ENCODE data around the gene TDRKH.
"Not testable (repeated sequence)": the region's sequence is repeated elsewhere in the genome, so short reads cannot be mapped to it uniquely, and the experiment has no call there.

Gene TDRKH

GRCh38 chr1:151774256-151774922 lies 15.9 kb downstream of the TDRKH start:
- no peak for TF ChIP-seq ZNF274 (IDR thresholded peaks at IDR 0.05; ENCODE audit: low read depth, low read length)
- no peak overlapping the region for H3K4me3 ChIP-seq (ENCODE audit: low read length)

DNA sequence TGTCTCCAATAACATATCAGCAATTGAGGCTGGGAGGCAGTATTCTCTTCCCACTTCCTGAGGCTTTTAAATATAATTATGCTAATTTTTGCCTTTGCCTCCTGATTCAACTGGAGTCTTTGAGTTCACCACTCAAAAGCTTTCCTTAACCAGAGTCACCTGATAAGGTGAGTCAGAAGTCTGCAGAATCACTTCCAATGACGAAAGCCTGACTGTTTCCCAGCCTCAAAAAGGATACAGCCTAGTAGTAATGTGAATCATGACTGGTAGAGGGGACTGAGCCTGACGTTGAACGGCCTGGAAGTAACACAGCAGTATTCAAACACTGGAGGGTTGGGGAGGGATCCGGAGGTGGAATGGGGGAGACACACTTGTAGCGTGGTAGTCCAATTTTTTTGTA lies 16.6 kb downstream of the TDRKH start:
- no peak overlapping the region for H3K4me3 ChIP-seq (ENCODE audit: low read length)
- no peak for TF ChIP-seq ZNF274 (IDR thresholded peaks at IDR 0.05; ENCODE audit: low read depth, low read length)

GRCh38 chr1:151769270-151769669 lies 21.0 kb downstream of the TDRKH start:
- not testable (repeated sequence) for H3K4me3 ChIP-seq (ENCODE audit: low read length)

DNA sequence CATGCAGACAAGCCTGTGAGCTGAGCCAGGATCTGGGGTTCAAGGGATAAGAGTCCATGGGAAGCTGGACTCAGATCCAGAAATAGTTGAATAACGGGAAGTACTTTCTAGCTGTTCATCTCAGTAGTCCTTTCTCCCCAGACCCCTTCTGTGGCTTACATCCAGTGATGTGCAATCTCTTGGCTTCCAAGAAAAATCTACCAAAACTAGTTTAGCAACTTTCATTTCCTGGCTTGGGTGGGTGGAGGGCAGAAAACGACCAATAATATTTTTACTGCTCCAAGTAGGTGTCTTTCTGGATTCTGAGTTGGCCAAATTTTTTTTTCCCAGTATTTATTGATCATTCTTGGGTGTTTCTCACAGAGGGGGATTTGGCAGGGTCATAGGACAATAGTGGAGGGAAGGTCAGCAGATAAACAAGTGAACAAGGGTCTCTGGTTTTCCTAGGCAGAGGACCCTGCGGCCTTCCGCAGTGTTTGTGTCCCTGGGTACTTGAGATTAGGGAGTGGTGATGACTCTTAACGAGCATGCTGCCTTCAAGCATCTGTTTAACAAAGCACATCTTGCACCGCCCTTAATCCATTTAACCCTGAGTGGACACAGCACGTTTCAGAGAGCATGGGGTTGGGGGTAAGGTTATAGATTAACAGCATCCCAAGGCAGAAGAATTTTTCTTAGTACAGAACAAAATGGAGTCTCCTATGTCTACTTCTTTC lies 21.8 kb downstream of the TDRKH start:
- not testable (repeated sequence) for H3K4me3 ChIP-seq (ENCODE audit: low read length)

GRCh38 chr1:151763990-151764389 lies 26.3 kb downstream of the TDRKH start:
- peak overlapping the region; percentile 94 for H3K4me3 ChIP-seq (ENCODE audit: low read length)
- no peak for TF ChIP-seq ZNF274 (IDR thresholded peaks at IDR 0.05; ENCODE audit: low read depth, low read length)

- H3K4me3 ChIP-seq (ENCODE audit: low read length), result peak within 1 kb of the TSS; percentile 94
- no peak for TF ChIP-seq ZNF274 (IDR thresholded peaks at IDR 0.05; ENCODE audit: low read depth, low read length)
These were observed 27.1 kb downstream of the TDRKH start, which contains the start of gene MRPL9 for GRCh38 chr1:151762941-151763921. TSS of gene MRPL9 (minus strand) at chr1:151763496. CDS start at chr1:151763479, 17 bp downstream.

- no peak for TF ChIP-seq ZNF274 (IDR thresholded peaks at IDR 0.05; ENCODE audit: low read depth, low read length)
- no peak overlapping the region for H3K4me3 ChIP-seq (ENCODE audit: low read length)
These were observed 29.5 kb downstream of the TDRKH start for GRCh38 chr1:151760597-151761385.

DNA sequence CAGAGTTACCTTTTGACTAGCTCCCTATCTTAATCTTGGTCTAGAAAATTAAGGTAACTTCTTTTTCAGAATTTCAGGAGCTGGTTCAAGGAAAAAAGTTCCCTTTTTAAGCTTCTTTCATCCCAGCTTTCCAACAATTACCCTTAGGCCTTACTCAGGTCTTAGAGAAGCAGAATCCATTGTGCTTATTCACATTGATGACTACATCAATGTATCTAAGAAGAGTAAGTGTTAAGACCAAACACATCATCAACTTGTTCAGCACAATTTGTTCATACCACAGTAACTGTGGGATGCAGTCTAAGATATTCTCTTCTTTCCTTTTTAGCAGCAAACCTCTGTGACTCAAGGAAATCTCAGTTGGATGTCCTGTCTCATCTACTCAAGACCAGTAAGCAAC lies 31.1 kb downstream of the TDRKH start:
- TF ChIP-seq ZNF274 (IDR thresholded peaks at IDR 0.05; ENCODE audit: low read depth, low read length), result no peak
- H3K4me3 ChIP-seq (ENCODE audit: low read length), result no peak overlapping the region

- no peak overlapping the region for H3K4me3 ChIP-seq (ENCODE audit: low read length)
- no peak for TF ChIP-seq ZNF274 (IDR thresholded peaks at IDR 0.05; ENCODE audit: low read depth, low read length)
These were observed 34.0 kb downstream of the TDRKH start for GRCh38 chr1:151756291-151756690.

GRCh38 chr1:151741516-151741915 lies 48.8 kb downstream of the TDRKH start:
- no peak overlapping the region for H3K4me3 ChIP-seq (ENCODE audit: low read length)
- TF ChIP-seq ZNF274 (IDR thresholded peaks at IDR 0.05; ENCODE audit: low read depth, low read length), result no peak

DNA sequence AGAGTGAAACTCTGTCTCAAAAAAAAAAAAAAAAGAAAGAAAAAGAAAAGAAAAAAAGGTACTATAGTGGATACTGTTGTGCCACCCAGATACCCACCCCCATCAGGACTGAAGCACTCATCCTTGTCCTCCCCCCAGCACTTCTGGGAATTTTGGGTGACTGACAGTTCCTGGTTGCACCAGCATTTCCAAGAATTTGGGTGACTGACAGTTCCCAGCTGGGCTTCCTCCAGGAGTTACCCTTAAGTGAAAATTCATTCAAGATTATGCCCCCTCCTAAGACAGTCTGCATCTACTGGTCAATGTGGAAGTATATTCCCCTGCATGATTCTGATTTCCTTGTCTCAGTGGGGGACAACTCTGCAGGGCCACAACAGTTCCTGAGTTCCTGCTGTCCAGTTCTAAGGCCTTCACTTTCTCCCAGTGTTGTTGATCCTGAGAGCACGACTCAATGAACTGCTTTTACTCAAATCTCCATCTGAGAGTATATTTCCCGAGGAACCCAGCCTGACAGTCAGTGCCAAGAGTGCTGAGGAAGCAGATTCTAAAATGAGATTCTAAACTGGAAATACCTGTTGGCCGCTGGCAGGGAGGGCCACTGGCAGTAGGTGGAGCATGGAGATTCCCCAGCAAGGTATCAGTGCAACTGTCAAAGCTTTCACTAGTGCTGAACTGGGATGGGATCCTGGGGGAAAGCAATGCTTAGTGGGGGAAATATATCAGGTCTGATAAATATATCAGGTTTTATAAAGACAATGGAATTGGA lies 50.5 kb downstream of the TDRKH start:
- H3K4me3 ChIP-seq (ENCODE audit: low read length), result no peak overlapping the region
- no peak for TF ChIP-seq ZNF274 (IDR thresholded peaks at IDR 0.05; ENCODE audit: low read depth, low read length)

GRCh38 chr1:151737479-151737878 lies 52.8 kb downstream of the TDRKH start:
- H3K4me3 ChIP-seq (ENCODE audit: low read length), result no peak overlapping the region
- no peak for TF ChIP-seq ZNF274 (IDR thresholded peaks at IDR 0.05; ENCODE audit: low read depth, low read length)

DNA sequence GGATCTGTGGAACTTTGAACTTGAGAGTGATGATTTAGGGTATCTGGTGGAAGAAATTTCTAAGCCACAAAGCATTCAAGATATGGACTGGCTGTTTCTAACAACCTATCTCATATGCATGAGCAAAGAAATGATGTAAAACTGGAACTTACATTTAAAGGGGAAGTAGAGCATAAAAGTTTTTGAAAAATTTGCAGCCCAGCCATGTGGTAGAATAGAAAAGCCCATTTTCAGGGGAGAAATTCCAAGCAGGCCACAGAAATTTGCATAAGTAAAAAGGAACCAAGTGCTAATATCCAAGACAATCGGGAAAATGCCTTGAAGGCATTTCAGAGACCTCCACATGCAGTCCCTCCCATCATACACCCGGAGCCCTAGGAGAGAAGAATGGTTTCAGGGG lies 53.3 kb downstream of the TDRKH start:
- no peak for TF ChIP-seq ZNF274 (IDR thresholded peaks at IDR 0.05; ENCODE audit: low read depth, low read length)
- no peak overlapping the region for H3K4me3 ChIP-seq (ENCODE audit: low read length)

DNA sequence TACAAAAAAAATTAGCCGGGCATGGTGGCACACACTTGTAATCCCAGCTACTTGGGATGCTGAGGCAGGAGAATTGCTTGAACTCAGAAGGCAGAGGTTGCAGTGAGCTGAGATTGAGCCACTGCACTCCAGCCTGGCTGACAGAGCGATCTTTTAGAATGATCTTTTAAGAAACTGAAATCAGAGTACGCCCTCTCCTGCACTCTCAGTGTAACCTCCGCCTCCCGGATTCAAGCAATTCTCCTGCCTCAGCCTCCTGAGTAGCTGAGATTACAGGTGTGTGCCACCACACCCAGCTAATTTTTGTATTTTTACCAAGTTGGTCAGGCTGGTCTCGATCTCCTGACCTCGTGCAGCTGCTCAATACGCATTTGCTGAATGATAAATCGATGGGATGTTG lies 56.3 kb downstream of the TDRKH start:
- not testable (repeated sequence) for H3K4me3 ChIP-seq (ENCODE audit: low read length)

Measured in GM08714 (cell line).